Keratinocyte (primary cell): ENCODE measurements around the gene TOB2. TPM values are rescaled to one million over a fixed set of nuclear protein-coding genes. Genes with fewer than 3 reads are reported as not detected.
"Not testable (repeated sequence)": the region's sequence is repeated elsewhere in the genome, so short reads cannot be mapped to it uniquely, and the experiment has no call there.

Source experiments
- DNase-seq: peaks from one replicate; pipeline ENCODE4 v3.0.0-alpha.2; 2011; ENCODE audit warnings: low read depth, missing footprints, low spot score
- FAIRE-seq: peaks from 2 replicates; lab custom pipeline; 2011; peaks lifted over from hg19 to GRCh38; lab: Jason Lieb, UNC
- H2AFZ ChIP-seq: 2 replicates; pipeline ENCODE4 v1.6.0; 2012; ENCODE audit warnings: low read length, control low read depth, inconsistent platforms; ENCODE audit not compliant: control insufficient read depth
- H3K27ac ChIP-seq: 2 replicates; pipeline ENCODE4 v1.5.1; 2011; ENCODE audit warnings: low read length; ENCODE audit not compliant: control insufficient read depth, insufficient read depth
- H3K27me3 ChIP-seq: 3 replicates; pipeline ENCODE4 v1.6.0; 2011; ENCODE audit warnings: low read length; ENCODE audit not compliant: control insufficient read depth, insufficient read depth; ENCODE audit errors: extremely low read depth
- H3K36me3 ChIP-seq, 2 experiments: 2 replicates in 1 of 2; 3 replicates in 1 of 2; pipeline ENCODE4 v1.5.1; 2011; ENCODE audit warnings: low read length in 2 of 2, mild to moderate bottlenecking in 1 of 2; ENCODE audit not compliant: control insufficient read depth in 2 of 2, insufficient read depth in 2 of 2; ENCODE audit errors: extremely low read depth in 1 of 2
- H3K4me1 ChIP-seq: 3 replicates; pipeline ENCODE4 v1.5.1; 2011; ENCODE audit warnings: low read length; ENCODE audit not compliant: control insufficient read depth, insufficient read depth; ENCODE audit errors: extremely low read depth
- H3K4me2 ChIP-seq: 3 replicates; pipeline ENCODE4 v1.6.0; 2011; ENCODE audit warnings: low read depth, low read length; ENCODE audit not compliant: control insufficient read depth, insufficient read depth; ENCODE audit errors: extremely low read depth
- H3K4me3 ChIP-seq, 3 experiments: fragments of 200-600 bp in 1 of 3; sonication (generic) in 1 of 3; 2 replicates in 2 of 3; 3 replicates in 1 of 3; pipeline ENCODE4 v1.5.1; 2011 to 2016; ENCODE audit warnings: low read length in 3 of 3, mild to moderate bottlenecking in 3 of 3, control low read depth in 2 of 3, inconsistent platforms in 1 of 3, low read depth in 1 of 3, mixed read lengths in 1 of 3, mixed run types in 1 of 3, moderate library complexity in 1 of 3; ENCODE audit not compliant: control insufficient read depth in 2 of 3, insufficient read depth in 2 of 3; ENCODE audit errors: extremely low read depth in 1 of 3
- H3K79me2 ChIP-seq: 2 replicates; pipeline ENCODE4 v1.6.0; 2012; ENCODE audit warnings: low read length; ENCODE audit not compliant: control insufficient read depth, insufficient read depth
- H3K9ac ChIP-seq: 3 replicates; pipeline ENCODE4 v1.6.0; 2011; ENCODE audit warnings: low read length; ENCODE audit not compliant: control insufficient read depth, insufficient read depth; ENCODE audit errors: extremely low read depth
- H3K9me1 ChIP-seq: 3 replicates; pipeline ENCODE4 v1.6.0; 2011; ENCODE audit warnings: low read length; ENCODE audit not compliant: control insufficient read depth, insufficient read depth; ENCODE audit errors: extremely low read depth
- H3K9me3 ChIP-seq: 2 replicates; pipeline ENCODE4 v1.5.1; 2012; ENCODE audit warnings: low read depth, low read length; ENCODE audit not compliant: control insufficient read depth
- H4K20me1 ChIP-seq: 3 replicates; pipeline ENCODE4 v1.6.0; 2011; ENCODE audit warnings: low read length; ENCODE audit not compliant: control insufficient read depth, insufficient read depth; ENCODE audit errors: extremely low read depth
- EZH2 ChIP-seq: IDR thresholded peaks from one replicate; pipeline ENCODE4 v1.6.1; 2012; ENCODE audit warnings: inconsistent platforms, mild to moderate bottlenecking, low read length, moderate library complexity
- dilution Hi-C: fragments of 300-500 bp; cut with MboI; formaldehyde crosslinking; loops from one replicate; pipeline ENCODE4 v1.7.0; 2020; ENCODE audit warnings: low sequenced_read_pairs; ENCODE audit not compliant: extremely low pct_ligation_motif_present
- polyA plus RNA-seq, 5 experiments: library from polyadenylated mRNA; depleted of rRNA in 3 of 5; stranded (reverse) in 3 of 5; stranded (forward) in 1 of 5; unstranded in 1 of 5; fragments of >200 nt; gene quantifications; 1 replicate in 1 of 5; 2 replicates in 3 of 5; 3 replicates in 1 of 5; pipeline versions ENCODE4 v1.2.1 to v1.2.3, GENCODE V29; 2011 to 2012; ENCODE audit warnings: missing spikeins in 2 of 5, low read depth in 1 of 5, low replicate concordance in 1 of 5
- TF ChIP-seq, protein P1 (sequence below), 3 experiments: IDR thresholded peaks in 1 of 3; conservative IDR thresholded peaks in 1 of 3; optimal IDR thresholded peaks in 1 of 3; 2 replicates in 2 of 3; 3 replicates in 1 of 3; pipeline versions ENCODE3 to v1.5.1; 2011; ENCODE audit warnings: low read length in 3 of 3, mild to moderate bottlenecking in 3 of 3, moderate library complexity in 2 of 3, control low read depth in 1 of 3, inconsistent platforms in 1 of 3; ENCODE audit not compliant: insufficient read depth in 2 of 3; ENCODE audit errors: extremely low read depth in 1 of 3

Gene TOB2
- polyA plus RNA-seq, 1 donor (not counting 4 experiments of a cell fraction or from before 2014, with no cell fraction given), result 14.5 TPM

DNA sequence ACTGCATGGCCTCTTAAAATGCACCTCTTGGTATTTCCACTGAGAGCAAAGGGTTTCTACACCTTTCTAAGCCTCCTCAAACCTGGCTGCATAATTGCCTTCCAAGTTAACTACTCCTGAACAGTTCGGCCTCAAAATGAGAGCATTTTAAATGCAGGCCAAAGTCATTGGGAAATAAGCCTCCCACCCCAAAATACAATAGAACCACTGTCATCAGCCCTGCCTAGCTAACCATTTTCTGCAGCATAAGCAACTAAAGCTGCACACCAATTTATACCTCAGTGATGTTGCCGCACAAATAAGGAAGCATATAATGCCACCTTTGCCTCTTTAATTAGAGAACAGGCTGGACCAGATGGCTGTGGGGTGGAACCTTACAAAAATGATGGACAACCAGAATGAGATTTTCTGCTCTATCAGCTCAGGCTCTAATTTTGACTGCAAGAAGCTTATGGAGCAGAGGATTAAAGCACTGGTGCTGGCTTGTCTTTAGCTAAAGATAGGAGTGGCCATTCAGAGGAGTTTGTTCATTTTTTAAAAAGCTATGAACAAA, 4.3 kb downstream of the TOB2 start:
- no peak overlapping the region for H3K4me3 ChIP-seq
- H3K4me2 ChIP-seq, result no peak overlapping the region
- no peak for DNase-seq
- TF ChIP-seq, protein P1, sequence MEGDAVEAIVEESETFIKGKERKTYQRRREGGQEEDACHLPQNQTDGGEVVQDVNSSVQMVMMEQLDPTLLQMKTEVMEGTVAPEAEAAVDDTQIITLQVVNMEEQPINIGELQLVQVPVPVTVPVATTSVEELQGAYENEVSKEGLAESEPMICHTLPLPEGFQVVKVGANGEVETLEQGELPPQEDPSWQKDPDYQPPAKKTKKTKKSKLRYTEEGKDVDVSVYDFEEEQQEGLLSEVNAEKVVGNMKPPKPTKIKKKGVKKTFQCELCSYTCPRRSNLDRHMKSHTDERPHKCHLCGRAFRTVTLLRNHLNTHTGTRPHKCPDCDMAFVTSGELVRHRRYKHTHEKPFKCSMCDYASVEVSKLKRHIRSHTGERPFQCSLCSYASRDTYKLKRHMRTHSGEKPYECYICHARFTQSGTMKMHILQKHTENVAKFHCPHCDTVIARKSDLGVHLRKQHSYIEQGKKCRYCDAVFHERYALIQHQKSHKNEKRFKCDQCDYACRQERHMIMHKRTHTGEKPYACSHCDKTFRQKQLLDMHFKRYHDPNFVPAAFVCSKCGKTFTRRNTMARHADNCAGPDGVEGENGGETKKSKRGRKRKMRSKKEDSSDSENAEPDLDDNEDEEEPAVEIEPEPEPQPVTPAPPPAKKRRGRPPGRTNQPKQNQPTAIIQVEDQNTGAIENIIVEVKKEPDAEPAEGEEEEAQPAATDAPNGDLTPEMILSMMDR (optimal IDR thresholded peaks at IDR 0.05 in 1 of 3, IDR thresholded peaks at IDR 0.05 in 1 of 3, conservative IDR thresholded peaks at IDR 0.05 in 1 of 3; ENCODE audit: extremely low read depth in 1 of 3, insufficient read depth in 2 of 3, low read length in 3 of 3), result no peak
- peaks cover 85% of the 10 kb centered on the region for H3K79me2 ChIP-seq
- H4K20me1 ChIP-seq, result peaks cover 12% of the 10 kb centered on the region
- no peak overlapping the region for H2AFZ ChIP-seq
- FAIRE-seq, result no peak
- H3K27ac ChIP-seq, result no peak overlapping the region
- H3K36me3 ChIP-seq, result peaks cover 18 to 27% of the 10 kb centered on the region in 2 experiments
- no peaks in the 10 kb centered on the region for H3K27me3 ChIP-seq
- no peak overlapping the region for H3K9ac ChIP-seq
- peaks cover 4% of the 10 kb centered on the region for H3K4me1 ChIP-seq
- H3K9me3 ChIP-seq, result no peaks in the 10 kb centered on the region
- dilution Hi-C loops, result no loop called here
- no peaks in the 10 kb centered on the region for H3K9me1 ChIP-seq

DNA sequence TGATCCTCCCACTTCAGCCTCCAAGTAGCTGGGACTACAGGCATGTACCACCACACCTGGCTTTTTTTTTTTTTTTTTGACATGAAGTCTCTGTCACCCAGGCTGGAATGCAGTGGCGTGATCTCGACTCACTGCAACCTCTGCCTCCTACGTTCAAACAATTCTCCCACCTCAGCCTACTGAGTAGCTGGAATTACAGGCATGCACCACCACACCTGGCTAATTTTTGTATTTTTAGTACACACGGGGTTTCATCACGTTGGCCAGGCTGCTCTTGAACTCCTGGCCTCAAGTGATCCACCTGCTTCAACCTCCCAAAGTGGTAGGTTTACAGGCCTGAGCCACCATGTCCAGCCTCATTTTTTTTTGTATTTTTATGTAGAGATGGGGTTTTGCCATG, 6.1 kb downstream of the TOB2 start:
- H3K4me2 ChIP-seq, dilution Hi-C loops, H3K9me3 ChIP-seq, H2AFZ ChIP-seq, H3K27ac ChIP-seq, H3K4me3 ChIP-seq, H3K27me3 ChIP-seq, H3K9me1 ChIP-seq, H3K9ac ChIP-seq, DNase-seq, FAIRE-seq, H3K4me1 ChIP-seq: not testable (repeated sequence)
- Histone ChIP-seq H3K79me2 (peaks cover 91% of the 10 kb centered on the region), H4K20me1 (peaks cover 17% of the 10 kb centered on the region), H3K36me3 (peaks cover 36 to 44% of the 10 kb centered on the region in 2 experiments)

DNA sequence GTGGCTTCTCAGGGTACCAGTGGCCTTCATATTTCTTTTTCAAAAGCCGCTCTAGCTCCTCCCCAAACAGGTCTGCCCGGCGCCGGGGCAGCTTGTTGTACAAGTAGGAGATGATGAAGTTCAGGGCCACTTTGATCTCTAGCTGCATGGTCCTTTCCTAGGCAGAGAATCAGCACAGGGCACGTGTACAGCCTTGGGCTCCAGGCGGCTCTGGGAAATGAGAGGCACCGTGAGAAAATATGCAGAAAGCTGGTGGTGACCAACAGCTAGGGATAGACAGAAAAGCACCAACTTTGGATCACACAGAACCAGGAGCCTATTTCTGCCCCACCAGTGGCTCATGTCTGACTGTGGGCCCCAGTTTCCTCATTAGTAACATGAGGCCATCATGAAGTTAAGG, 9.4 kb downstream of the TOB2 start:
- dilution Hi-C loops, result no loop called here
- FAIRE-seq, result no peak

More for the DNA sequence above, 9.4 kb downstream of the TOB2 start:
- Histone ChIP-seq H3K79me2 (peaks cover 72% of the 10 kb centered on the region), H3K36me3 (peaks cover 43 to 44% of the 10 kb centered on the region in 2 experiments), H3K27ac (no peak overlapping the region), H4K20me1 (peaks cover 13% of the 10 kb centered on the region), H3K9me3 (no peaks in the 10 kb centered on the region), H3K9me1 (no peaks in the 10 kb centered on the region), H3K27me3 (no peaks in the 10 kb centered on the region), H3K4me2 (no peak overlapping the region), H3K4me1 (no peaks in the 10 kb centered on the region), H2AFZ (no peak overlapping the region), H3K9ac (no peak overlapping the region), H3K4me3 (no peak overlapping the region)
- no peak for DNase-seq
- TF ChIP-seq EZH2, result no peak
- TF ChIP-seq, protein P1 (optimal IDR thresholded peaks at IDR 0.05 in 1 of 3, IDR thresholded peaks at IDR 0.05 in 1 of 3, conservative IDR thresholded peaks at IDR 0.05 in 1 of 3; ENCODE audit: extremely low read depth in 1 of 3, insufficient read depth in 2 of 3, low read length in 3 of 3), result no peak
